Loucy (cell line): ENCODE data around the gene ALAD.

Experiments
- CTCF ChIP-seq: fragments of 200-600 bp; sonication (generic); conservative IDR thresholded peaks from 2 replicates; pipeline ENCODE4 v1.5.1; 2014; ENCODE audit warnings: mild to moderate bottlenecking, antibody characterized with exemption, low read length
- EZH2phosphoT487 ChIP-seq: fragments of 200-600 bp; IDR thresholded peaks from 2 replicates; pipeline ENCODE4 v1.6.1; 2018; ENCODE audit warnings: antibody characterized with exemption, mild to moderate bottlenecking, moderate library complexity, borderline replicate concordance

- no peak for TF ChIP-seq CTCF
- no peak for TF ChIP-seq EZH2phosphoT487
These were observed 49.1 kb downstream of the ALAD start for GRCh38 chr9:113352006-113352405.
